Right atrium auricular region (tissue), 2 donors: ENCODE measurements around the gene NTN1. TPM values are rescaled to one million over a fixed set of nuclear protein-coding genes. Genes with fewer than 3 reads are reported as not detected.

Experiments
- DNase-seq: peaks from one replicate; pipeline ENCODE4 v3.0.0-alpha.2; 2019; ENCODE audit warnings: low spot score
- H3K27ac ChIP-seq, 2 donors: fragments of 200-600 bp; sonication (generic); 1 replicate in 1 of 2; 2 replicates in 1 of 2; pipeline ENCODE4 v1.5.1; 2016 to 2019
- H3K27me3 ChIP-seq, 2 donors: fragments of 200-600 bp; sonication (generic); one replicate each; pipeline versions ENCODE4 v1.5.1 to v1.6.0; 2017 to 2019
- H3K36me3 ChIP-seq: fragments of 200-600 bp; sonication (generic); one replicate; pipeline ENCODE4 v1.5.1; 2016
- H3K4me1 ChIP-seq, 2 donors: fragments of 200-600 bp; sonication (generic); one replicate each; pipeline versions ENCODE4 v1.5.1 to v1.6.0; 2017 to 2019
- H3K4me3 ChIP-seq, 2 donors: fragments of 200-600 bp; sonication (generic); 1 replicate in 1 of 2; 2 replicates in 1 of 2; pipeline ENCODE4 v1.5.1; 2017 to 2019; ENCODE audit warnings: mild to moderate bottlenecking in 1 of 2, moderate library complexity in 1 of 2
- H3K9me3 ChIP-seq, 2 donors: fragments of 200-600 bp; sonication (generic); one replicate each; pipeline ENCODE4 v1.5.1; 2019
- total RNA-seq, 2 donors: library from RNA; depleted of rRNA; stranded (reverse); fragments of >200 nt; gene quantifications; one replicate each; pipeline ENCODE4 v1.1.0, GENCODE V29; 2016
- TF ChIP-seq, protein P1 (sequence below), 2 donors: fragments of 200-600 bp; sonication (generic); IDR thresholded peaks; one replicate each; pipeline ENCODE4 v1.5.1; 2019; ENCODE audit warnings: antibody characterized with exemption in 2 of 2

NTN1 gene
- total RNA-seq, 2 donors from 2014 or later: 142 to 163 TPM

DNA sequence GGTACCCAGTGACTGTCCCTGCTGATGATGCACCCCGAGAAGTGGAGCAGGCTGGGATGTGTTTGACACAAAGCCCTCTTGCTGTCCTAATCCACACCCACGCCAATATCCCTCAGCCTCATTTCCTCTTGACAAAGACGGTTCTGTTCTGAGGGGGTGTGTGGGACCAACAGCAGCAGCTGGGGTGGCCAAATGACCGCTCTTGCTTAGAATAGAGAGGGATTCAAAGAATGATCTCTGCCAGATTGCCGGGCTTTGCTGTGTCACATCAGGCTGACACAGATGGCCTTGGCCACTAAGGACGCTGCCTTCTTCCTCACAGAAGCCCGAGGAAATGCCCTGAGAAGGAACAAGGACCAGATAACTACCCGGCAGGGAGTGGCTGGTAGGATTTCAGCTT, 250.7 kb downstream of the NTN1 start:
- H3K9me3 ChIP-seq: no peaks in the 10 kb centered on the region
- no peaks in the 10 kb centered on the region for H3K27me3 ChIP-seq
- DNase-seq: no peak
- H3K27ac ChIP-seq: no peak overlapping the region
- no peaks in the 10 kb centered on the region for H3K36me3 ChIP-seq
- no peak overlapping the region for H3K4me3 ChIP-seq
- peaks cover 0 to 10% of the 10 kb centered on the region in 2 donors for H3K4me1 ChIP-seq
- TF ChIP-seq, protein P1, sequence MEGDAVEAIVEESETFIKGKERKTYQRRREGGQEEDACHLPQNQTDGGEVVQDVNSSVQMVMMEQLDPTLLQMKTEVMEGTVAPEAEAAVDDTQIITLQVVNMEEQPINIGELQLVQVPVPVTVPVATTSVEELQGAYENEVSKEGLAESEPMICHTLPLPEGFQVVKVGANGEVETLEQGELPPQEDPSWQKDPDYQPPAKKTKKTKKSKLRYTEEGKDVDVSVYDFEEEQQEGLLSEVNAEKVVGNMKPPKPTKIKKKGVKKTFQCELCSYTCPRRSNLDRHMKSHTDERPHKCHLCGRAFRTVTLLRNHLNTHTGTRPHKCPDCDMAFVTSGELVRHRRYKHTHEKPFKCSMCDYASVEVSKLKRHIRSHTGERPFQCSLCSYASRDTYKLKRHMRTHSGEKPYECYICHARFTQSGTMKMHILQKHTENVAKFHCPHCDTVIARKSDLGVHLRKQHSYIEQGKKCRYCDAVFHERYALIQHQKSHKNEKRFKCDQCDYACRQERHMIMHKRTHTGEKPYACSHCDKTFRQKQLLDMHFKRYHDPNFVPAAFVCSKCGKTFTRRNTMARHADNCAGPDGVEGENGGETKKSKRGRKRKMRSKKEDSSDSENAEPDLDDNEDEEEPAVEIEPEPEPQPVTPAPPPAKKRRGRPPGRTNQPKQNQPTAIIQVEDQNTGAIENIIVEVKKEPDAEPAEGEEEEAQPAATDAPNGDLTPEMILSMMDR (IDR thresholded peaks at IDR 0.05): no peak

DNA sequence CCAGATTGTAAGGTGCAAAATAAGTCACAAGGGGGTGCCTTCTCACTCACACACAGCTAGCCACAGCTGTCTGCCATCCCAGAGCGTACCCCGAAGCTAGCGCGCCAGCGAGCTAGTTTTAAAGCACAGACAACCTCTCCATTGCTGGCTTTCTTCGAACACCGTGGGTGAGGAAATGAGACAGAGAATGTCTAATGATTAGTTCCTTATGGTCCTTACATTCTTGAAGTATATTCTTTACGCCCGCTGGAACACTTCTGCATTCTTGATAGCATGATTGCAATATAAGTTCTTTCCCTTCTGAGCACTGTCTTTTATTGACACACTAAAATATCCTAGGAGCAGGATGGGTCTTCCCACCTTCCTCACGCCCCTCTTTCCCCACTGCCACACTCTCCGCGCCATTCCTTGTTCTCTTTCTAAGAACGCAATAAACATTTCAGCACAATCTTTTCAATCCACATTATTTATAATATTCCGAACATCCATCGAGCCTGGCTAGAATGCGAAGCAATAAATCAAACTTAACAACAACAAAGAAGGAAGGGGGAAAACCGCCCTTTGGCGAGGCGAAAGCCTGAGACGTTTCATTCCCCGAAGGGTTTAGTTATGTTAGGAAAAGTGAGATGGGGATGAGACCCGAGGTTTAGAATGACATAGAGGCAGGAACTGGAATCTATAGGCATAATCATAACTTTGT, 251.3 kb downstream of the NTN1 start:
- no peak for DNase-seq
- Histone ChIP-seq H3K36me3 (no peaks in the 10 kb centered on the region), H3K4me3 (peak overlapping the region in 1 of 2 donors; percentile 1), H3K9me3 (no peaks in the 10 kb centered on the region), H3K4me1 (peaks cover 0 to 9% of the 10 kb centered on the region in 2 donors), H3K27me3 (no peaks in the 10 kb centered on the region), H3K27ac (no peak overlapping the region)
- TF ChIP-seq, protein P1 (IDR thresholded peaks at IDR 0.05): no peak

DNA sequence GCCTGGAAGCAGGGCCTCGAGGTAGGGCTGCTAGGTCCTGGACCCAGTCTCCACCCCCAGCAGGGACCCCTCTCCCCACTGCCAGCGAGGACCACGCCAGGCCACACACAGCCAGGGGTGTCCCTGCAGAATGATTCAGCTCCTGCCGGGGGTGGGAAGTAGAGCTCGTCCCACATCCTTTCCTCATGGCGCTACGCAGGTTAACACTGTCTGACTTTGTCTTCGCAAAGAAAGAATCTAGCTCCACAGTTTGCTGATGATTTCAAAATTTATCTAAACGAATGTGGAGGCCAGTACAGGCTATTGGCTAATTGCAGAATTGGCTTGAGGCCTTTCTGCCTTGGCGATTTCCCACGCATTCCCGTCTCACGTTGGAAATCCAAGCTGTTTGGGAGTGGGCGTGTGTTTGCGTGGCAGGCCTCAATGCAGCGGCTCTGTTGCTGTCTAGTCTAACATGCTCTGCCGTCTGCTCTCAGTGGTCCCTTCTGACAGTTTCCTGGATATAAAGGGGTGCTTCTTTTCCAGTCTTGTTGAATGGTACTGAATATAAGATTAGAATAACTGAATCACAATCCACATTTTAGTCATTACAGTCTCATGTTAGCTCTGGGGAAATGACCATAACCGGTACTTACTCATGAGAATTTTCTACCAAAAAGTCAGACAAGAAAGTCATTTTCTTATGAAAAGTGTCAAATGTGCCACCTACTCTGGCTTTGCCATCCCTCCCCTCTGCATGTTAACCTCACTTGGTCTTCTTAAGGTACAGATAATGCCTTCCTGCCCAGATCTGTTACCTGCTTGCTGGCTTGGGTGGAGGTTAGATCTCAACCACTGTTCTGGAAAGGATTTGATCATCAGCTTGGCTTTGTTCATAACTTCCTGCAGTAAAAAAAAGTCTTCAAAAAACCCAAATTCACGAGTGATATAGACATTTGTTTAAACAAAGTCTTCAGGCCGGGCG, 252.4 kb downstream of the NTN1 start:
- TF ChIP-seq, protein P1 (IDR thresholded peaks at IDR 0.05): no peak
- Histone ChIP-seq H3K27ac (no peak overlapping the region), H3K4me3 (no peak overlapping the region), H3K9me3 (no peaks in the 10 kb centered on the region), H3K27me3 (no peaks in the 10 kb centered on the region), H3K36me3 (no peaks in the 10 kb centered on the region), H3K4me1 (peaks cover 0 to 9% of the 10 kb centered on the region in 2 donors)
- DNase-seq: peak; percentile 61

DNA sequence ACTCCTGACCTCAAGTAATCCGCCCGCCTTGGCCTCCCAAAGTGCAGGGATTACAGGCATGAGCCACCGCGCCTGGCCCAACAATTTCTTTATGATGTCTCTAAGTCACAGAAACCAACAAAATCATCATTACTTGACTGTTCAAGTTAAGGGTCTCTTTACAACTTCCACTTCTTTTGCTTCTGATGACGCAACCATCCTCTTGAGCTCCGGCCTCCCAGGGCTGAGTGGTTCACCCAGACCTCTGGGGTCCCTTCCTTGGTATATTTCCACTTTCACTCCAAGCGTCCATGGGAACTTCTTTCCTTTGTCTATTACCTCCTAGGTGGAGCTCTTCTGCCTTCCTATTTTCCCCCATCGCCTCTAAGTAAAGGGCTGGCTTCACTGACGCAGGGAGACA, 253.7 kb downstream of the NTN1 start:
- Histone ChIP-seq H3K27me3 (no peaks in the 10 kb centered on the region), H3K9me3 (no peaks in the 10 kb centered on the region), H3K4me1 (peaks cover 0 to 9% of the 10 kb centered on the region in 2 donors), H3K36me3 (no peaks in the 10 kb centered on the region), H3K27ac (no peak overlapping the region), H3K4me3 (no peak overlapping the region)
- no peak for DNase-seq
- TF ChIP-seq, protein P1 (IDR thresholded peaks at IDR 0.05): no peak

DNA sequence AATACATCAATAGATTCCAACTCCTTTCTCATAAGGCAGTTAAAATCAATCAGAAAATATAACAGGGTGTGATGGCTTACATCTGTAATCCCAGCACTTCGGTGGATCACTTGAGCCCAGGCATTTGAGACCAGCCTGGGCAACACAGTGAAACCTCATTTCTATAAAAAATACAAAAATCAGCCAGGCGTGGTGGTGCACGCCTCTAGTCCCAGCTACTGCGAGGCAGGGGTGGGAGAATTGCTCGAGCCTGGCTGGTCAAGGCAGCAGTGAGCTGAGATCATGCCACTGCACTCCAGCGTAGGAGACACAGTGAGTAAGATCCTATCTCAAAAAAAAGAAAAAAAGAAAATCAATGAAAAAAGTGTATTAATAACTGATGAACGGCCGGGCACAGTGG, 258.6 kb downstream of the NTN1 start:
- H3K27ac ChIP-seq: no peak overlapping the region
- TF ChIP-seq, protein P1 (IDR thresholded peaks at IDR 0.05): no peak
- H3K36me3 ChIP-seq: no peaks in the 10 kb centered on the region
- no peaks in the 10 kb centered on the region for H3K27me3 ChIP-seq
- H3K9me3 ChIP-seq: no peaks in the 10 kb centered on the region
- H3K4me3 ChIP-seq: no peak overlapping the region
- H3K4me1 ChIP-seq: no peaks in the 10 kb centered on the region
- no peak for DNase-seq
